Activated B cell treated with CpG ODN at 0.5 μM for 24 hours (primary cell): ENCODE results near the gene EFNA4. TPM values are rescaled to one million over a fixed set of nuclear protein-coding genes. Genes with fewer than 3 reads are reported as not detected.

Experiments
- ATAC-seq: fragments of 200-7000 bp; cut with Tn5 transposase; one replicate; pipeline ENCODE4 v1.10.0; 2021; ENCODE audit warnings: low read depth, mild to moderate bottlenecking, moderate library complexity
- CTCF ChIA-PET: fragments of 350-600 bp; sonication (Branson Sonifier 250); formaldehyde crosslinking; loops from one replicate; lab custom pipeline; 2021; ENCODE audit warnings: antibody characterized with exemption; lab: Charles Lee
- POLR2A ChIA-PET: fragments of 350-600 bp; sonication (Branson Sonifier 250); formaldehyde crosslinking; loops from one replicate; lab custom pipeline; 2021; ENCODE audit warnings: antibody characterized with exemption; lab: Charles Lee
- DNase-seq: peaks from one replicate; pipeline ENCODE4 v3.0.0; 2022
- H3K27ac Mint-ChIP-seq: one replicate; pipeline ENCODE4 v1.8.0; 2020; ENCODE audit warnings: mixed read lengths
- H3K27me3 Mint-ChIP-seq: one replicate; pipeline ENCODE4 v1.8.0; 2021; ENCODE audit warnings: mixed read lengths
- H3K36me3 Mint-ChIP-seq: one replicate; pipeline ENCODE4 v1.8.0; 2021; ENCODE audit warnings: low read depth, mixed read lengths
- H3K4me1 Mint-ChIP-seq: one replicate; pipeline ENCODE4 v1.8.0; 2021; ENCODE audit warnings: mixed read lengths
- H3K4me3 Mint-ChIP-seq: one replicate; pipeline ENCODE4 v1.8.0; 2020; ENCODE audit warnings: mild to moderate bottlenecking, mixed read lengths
- H3K9me3 Mint-ChIP-seq: one replicate; pipeline ENCODE4 v1.8.0; 2020; ENCODE audit warnings: mixed read lengths
- intact Hi-C: fragments of 100-400 bp; cut with micrococcal nuclease; formaldehyde crosslinking; loops from one replicate; pipeline ENCODE4 v1.15.1; 2024
- total RNA-seq: library from RNA; stranded (reverse); gene quantifications from 2 replicates; pipeline ENCODE4 v1.2.3, GENCODE V29; 2022
- TF ChIP-seq, protein P1 (sequence below): fragments of 200-600 bp; IDR thresholded peaks from one replicate; pipeline ENCODE4 v1.8.0; 2022; ENCODE audit warnings: antibody characterized with exemption, mild to moderate bottlenecking

EFNA4 gene
- total RNA-seq, 1 donor from 2014 or later, result 7.8 TPM

DNA sequence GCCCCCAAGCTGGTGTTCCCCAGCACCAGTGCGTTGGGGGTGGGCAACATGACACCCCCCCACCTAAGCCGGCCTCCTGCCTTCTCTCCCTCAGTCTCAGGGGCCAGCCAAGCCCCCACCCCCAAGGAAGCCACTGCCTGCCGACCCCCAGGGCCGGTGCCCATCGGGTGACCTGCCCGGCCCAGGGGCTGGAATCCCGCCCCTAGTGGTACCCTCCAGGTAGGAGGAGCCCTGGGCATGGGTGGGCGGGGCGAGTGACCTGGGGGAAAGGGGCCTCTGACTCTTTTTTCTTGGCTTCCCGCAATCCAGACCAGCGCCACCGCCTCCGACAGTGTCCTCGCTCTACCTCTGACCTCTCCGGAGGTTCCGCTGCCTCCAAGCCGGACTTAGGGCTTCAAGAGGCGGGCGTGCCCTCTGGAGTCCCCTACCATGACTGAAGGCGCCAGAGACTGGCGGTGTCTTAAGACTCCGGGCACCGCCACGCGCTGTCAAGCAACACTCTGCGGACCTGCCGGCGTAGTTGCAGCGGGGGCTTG is 1.3 kb upstream of the EFNA4 start:
- Mint-ChIP-seq H3K27ac (no peak overlapping the region), H3K9me3 (no peaks in the 10 kb centered on the region)
- POLR2A ChIA-PET, result interaction anchor here (0.5 to 4.4 kb wide), 16 partner anchors 8 to 211 kb away, joined by 3 to 54 read pairs (median 4); partner anchors contain the start of genes ADAM15, CKS1B, CLK2 and EFNA3

GRCh38 chr1:155062702-155063411 is 683 bp upstream of the EFNA4 start:
- Mint-ChIP-seq H3K4me3 (peak overlapping the region; percentile 83), H3K9me3 (no peaks in the 10 kb centered on the region), H3K27me3 (no peaks in the 10 kb centered on the region), H3K36me3 (peaks cover 13% of the 10 kb centered on the region), H3K4me1 (peaks cover 50% of the 10 kb centered on the region), H3K27ac (peak overlapping the region; percentile 67)
- TF ChIP-seq, protein P1, sequence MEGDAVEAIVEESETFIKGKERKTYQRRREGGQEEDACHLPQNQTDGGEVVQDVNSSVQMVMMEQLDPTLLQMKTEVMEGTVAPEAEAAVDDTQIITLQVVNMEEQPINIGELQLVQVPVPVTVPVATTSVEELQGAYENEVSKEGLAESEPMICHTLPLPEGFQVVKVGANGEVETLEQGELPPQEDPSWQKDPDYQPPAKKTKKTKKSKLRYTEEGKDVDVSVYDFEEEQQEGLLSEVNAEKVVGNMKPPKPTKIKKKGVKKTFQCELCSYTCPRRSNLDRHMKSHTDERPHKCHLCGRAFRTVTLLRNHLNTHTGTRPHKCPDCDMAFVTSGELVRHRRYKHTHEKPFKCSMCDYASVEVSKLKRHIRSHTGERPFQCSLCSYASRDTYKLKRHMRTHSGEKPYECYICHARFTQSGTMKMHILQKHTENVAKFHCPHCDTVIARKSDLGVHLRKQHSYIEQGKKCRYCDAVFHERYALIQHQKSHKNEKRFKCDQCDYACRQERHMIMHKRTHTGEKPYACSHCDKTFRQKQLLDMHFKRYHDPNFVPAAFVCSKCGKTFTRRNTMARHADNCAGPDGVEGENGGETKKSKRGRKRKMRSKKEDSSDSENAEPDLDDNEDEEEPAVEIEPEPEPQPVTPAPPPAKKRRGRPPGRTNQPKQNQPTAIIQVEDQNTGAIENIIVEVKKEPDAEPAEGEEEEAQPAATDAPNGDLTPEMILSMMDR, result peak; percentile 39
- ChIA-PET POLR2A (interaction anchor here (1.0 to 4.4 kb wide), 10 partner anchors 10 to 126 kb away, joined by 3 to 54 read pairs (median 4); partner anchors contain the start of genes EFNA3 and PMVK), CTCF (interaction anchor here (1.1 to 9.2 kb wide), 6 partner anchors 8 to 104 kb away, joined by 3 to 101 read pairs (median 24); partner anchors contain the start of gene ADAM15)
- intact Hi-C loops, result loop anchor here (1.0 to 5.0 kb wide), 6 partner anchors 8 to 736 kb away; partner anchors contain the start of genes ADAR, ATP8B2 and ZBTB7B
- ATAC-seq, result peak; percentile 35
- peak; percentile 74 for DNase-seq

More for the DNA sequence above, 1.3 kb upstream of the EFNA4 start:
- Mint-ChIP-seq H3K36me3 (peaks cover 14% of the 10 kb centered on the region), H3K4me1 (peaks cover 48% of the 10 kb centered on the region), H3K4me3 (peak overlapping the region; percentile 83), H3K27me3 (no peaks in the 10 kb centered on the region)
- TF ChIP-seq, protein P1, result no peak
- ATAC-seq (no peak), DNase-seq (no peak)
- intact Hi-C loops, result loop anchor here (2.0 to 5.0 kb wide), 3 partner anchors 59 to 735 kb away; partner anchors contain the start of genes ADAR, ATP8B2 and ZBTB7B
- CTCF ChIA-PET, result interaction anchor here (0.5 to 9.2 kb wide), 29 partner anchors 8 to 583 kb away, joined by 3 to 101 read pairs (median 4); partner anchors contain the start of genes ADAM15, EFNA3, FLAD1 and KRTCAP2

- no peaks in the 10 kb centered on the region for H3K9me3 Mint-ChIP-seq
- TF ChIP-seq, protein P1, result no peak
- intact Hi-C loops, result loop anchor here (5.0 kb wide), 2 partner anchors 457 to 737 kb away; partner anchors contain the start of genes ADAR and ATP8B2
- H3K27ac Mint-ChIP-seq, result peak overlapping the region; percentile 20
- H3K36me3 Mint-ChIP-seq, result peaks cover 20% of the 10 kb centered on the region
- no peaks in the 10 kb centered on the region for H3K27me3 Mint-ChIP-seq
- DNase-seq, result no peak
- no peak for ATAC-seq
- H3K4me1 Mint-ChIP-seq, result peaks cover 52% of the 10 kb centered on the region
- ChIA-PET CTCF (interaction anchor here (0.9 to 9.2 kb wide), 5 partner anchors 17 to 108 kb away, joined by 3 to 101 read pairs (median 5); partner anchors contain the start of gene KRTCAP2), POLR2A (interaction anchor here (1.0 to 4.4 kb wide), 9 partner anchors 8 to 128 kb away, joined by 3 to 54 read pairs (median 4); partner anchors contain the start of genes EFNA3 and PMVK)
- peak overlapping the region; percentile 83 for H3K4me3 Mint-ChIP-seq
These were observed 731 bp downstream of the EFNA4 start for GRCh38 chr1:155064111-155064831.

DNA sequence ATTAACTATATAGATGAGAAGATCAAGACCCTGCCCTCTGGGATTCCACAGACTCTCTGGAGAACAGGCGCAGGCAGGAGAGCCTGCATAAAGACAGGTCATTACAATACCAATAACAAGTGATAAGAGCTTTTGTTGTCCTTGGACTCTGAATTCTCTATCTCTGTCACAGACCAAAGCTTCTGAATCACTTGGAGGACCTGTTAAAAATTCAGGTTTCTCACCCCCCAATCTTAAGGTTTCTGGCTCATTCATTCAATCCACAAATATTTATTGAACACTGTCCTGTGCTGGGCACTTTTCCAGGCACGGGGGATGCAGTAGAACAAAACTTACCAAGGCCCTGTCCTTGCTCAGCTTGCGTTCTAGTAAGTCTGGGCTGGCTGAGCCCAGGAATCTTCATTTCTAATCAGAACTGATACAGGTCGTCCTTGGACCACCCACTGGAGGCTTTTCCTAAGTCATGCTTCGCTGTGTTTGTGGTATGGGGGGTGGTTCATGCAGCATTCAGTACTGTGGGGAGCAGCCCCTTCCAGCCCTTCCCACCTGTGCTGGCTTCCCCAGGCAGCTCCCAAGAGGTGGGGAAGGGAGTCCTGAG is 1.4 kb downstream of the EFNA4 start:
- TF ChIP-seq, protein P1, result no peak
- DNase-seq (no peak), ATAC-seq (no peak)
- POLR2A ChIA-PET, result interaction anchor here (0.7 to 4.4 kb wide), 5 partner anchors 13 to 399 kb away, joined by 3 to 54 read pairs (median 3); partner anchors contain the start of gene EFNA3
- CTCF ChIA-PET, result interaction anchor here (0.9 to 9.2 kb wide), 3 partner anchors 19 to 108 kb away, joined by 5 to 101 read pairs (median 84); partner anchors contain the start of gene KRTCAP2
- H3K9me3 Mint-ChIP-seq, result no peaks in the 10 kb centered on the region
- peaks cover 22% of the 10 kb centered on the region for H3K36me3 Mint-ChIP-seq
- H3K27me3 Mint-ChIP-seq, result no peaks in the 10 kb centered on the region
- intact Hi-C loops, result loop anchor here (5.0 kb wide), 2 partner anchors 458 to 738 kb away; partner anchors contain the start of genes ADAR and ATP8B2
- H3K4me1 Mint-ChIP-seq, result peaks cover 54% of the 10 kb centered on the region
- H3K27ac Mint-ChIP-seq, result peak overlapping the region; percentile 20
- H3K4me3 Mint-ChIP-seq, result peak overlapping the region; percentile 83
